ENCODE data around the gene CARMIL3. TPM values are rescaled to one million over a fixed set of nuclear protein-coding genes. Genes with fewer than 3 reads are reported as not detected.

CARMIL3 gene
- total RNA-seq, 1 experiment from 2014 or later: under 0.01 TPM

- DNase-seq (ENCODE audit: low read depth): no peak
Observed at GRCh38 chr14:24078146-24078545, 26.3 kb downstream of the CARMIL3 start.

GRCh38 chr14:24079491-24080141 is 27.8 kb downstream of the CARMIL3 start:
- DNase-seq (ENCODE audit: low read depth): no peak

- no peak for DNase-seq (ENCODE audit: low read depth)
Observed at GRCh38 chr14:24080142-24080530, 28.3 kb downstream of the CARMIL3 start.

DNA sequence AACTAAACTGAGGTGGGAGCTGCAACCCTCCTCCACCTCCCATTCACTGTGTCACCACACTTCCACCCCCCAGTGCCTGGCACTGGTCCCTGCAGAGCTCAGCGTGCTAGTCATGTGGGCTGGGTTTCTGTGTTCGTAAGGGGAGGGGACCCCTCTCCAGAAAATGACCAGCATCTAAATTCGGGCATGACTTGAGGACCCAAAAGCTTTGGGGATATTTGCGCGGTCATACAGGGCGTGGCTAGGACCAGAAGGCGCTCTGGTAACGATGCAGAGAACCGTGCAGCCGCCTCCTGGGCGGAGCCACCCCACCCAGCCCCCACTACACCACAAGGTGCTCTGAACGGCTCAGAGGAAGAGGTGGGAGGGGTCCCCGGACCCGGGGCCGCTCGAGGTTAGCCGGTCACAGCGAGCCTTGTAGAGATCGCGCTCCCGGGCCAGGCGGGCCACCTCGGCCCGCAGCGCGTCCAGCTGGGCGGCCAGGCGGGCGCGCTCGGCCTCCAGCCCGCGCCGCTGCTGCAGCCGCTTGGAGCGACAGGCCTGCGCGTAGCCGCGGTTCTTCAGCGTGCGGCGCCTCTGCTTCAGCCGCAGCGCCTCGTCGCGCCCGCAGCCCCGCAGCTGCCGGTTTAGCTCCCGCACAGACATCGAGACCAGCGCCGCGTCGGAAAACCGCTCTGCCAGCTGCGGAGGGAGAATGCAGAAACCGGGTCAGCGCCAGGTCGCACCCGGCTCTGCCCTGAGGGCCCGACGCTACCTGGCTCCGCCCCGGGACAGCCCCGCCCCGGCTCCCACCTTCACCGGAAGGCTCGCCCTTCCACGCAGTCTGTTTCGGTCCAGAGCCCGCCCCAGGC is 29.3 kb downstream of the CARMIL3 start:
- DNase-seq (ENCODE audit: low read depth): no peak

DNA sequence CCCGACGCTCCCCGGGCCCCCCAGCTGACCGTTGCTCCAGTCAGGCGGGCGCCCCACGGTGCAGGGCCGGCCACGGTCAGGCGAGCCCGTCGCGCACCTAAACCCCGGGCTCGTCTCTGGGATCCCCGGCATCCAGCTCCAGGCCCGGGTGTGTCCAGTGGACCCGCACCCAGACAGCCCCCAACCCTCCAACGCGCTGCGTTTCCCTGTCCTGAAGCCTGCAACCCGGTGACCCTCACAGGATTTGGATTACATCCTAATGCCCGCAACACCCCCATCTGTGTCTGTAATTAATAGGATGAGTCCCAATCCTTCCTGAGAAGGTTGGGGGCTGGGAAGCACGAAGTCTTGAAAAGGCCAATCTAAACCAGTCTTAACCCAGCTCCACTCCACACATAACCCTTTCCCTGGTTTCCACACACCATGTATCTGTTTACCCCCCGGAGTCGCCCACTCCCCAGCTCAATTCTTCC is 30.0 kb downstream of the CARMIL3 start:
- DNase-seq (ENCODE audit: low read depth): no peak

DNA sequence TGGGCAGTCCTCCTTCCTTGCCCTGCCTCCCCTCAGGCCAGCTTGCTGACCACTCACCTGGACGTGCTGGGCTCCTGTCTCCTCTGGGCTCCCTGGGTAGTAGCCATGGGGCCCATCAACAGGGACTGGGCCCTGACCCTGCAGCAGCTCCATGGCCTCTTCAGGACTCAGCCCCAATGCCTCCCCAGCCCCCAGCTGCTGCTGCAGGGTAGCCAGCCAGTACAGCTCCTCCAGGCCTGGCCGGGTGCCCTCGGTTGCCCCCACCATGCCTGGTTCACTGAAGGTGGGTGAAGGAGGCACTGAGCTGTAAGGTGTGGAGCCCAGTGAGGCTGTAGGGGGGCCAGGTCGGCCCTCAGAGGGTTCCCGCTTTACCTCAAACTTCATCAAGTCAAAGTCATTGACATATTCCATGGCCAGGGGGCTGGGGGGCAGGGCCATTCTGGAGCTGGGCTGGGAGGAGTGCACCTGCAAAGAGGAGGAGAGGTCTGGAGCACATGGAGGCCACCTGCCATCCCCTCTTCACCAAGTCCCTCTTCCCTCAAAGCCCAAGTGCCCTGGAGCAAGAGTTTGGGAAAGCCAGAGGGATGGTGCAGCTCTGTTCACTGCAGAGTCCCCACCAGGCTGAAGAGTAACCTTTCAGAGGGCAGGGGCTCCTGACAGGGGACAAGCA is 30.7 kb downstream of the CARMIL3 start:
- DNase-seq (ENCODE audit: low read depth): no peak

- no peak for DNase-seq (ENCODE audit: low read depth)
Observed at GRCh38 chr14:24083462-24083861, 31.7 kb downstream of the CARMIL3 start.

- DNase-seq (ENCODE audit: low read depth): no peak
Observed at GRCh38 chr14:24084440-24084839, 32.6 kb downstream of the CARMIL3 start.

GRCh38 chr14:24085215-24085614 is 33.4 kb downstream of the CARMIL3 start:
- no peak for DNase-seq (ENCODE audit: low read depth)

DNA sequence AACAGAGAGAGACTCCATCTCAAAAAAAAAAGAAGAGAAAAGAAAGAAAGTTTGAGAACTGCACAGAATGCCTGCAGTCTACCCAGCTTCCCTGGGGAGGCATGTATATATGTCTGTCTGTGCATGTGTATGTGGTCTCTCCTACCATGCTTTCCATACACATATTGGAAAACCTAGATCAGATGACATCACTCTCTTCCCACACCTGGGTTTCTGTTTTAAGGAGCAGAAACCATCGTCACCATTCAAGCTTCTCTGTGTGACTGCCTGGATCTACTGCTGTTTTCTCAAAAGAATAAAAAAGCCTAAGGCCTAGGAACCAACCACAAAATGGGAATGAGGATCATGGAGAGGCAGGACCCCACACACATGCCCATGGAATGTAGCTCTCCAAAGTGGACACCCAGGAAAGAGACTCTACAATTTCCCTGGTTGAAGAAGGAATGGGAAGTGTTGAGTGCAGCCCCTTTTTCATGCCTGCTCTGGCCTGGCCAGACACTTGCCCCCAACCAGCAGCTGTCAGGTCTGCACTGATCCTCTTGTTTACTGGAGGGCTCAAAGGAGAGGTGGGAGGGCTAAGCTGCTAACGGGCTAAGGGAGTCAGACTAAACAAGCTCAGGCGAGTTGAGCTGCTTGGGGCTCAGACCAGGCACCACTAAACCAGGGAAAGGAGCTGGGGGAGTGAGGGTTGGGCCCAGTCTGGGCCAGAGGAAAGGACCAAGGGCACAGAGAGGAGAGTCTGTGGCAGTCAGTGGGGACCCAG is 34.6 kb downstream of the CARMIL3 start:
- no peak for DNase-seq (ENCODE audit: low read depth)

DNA sequence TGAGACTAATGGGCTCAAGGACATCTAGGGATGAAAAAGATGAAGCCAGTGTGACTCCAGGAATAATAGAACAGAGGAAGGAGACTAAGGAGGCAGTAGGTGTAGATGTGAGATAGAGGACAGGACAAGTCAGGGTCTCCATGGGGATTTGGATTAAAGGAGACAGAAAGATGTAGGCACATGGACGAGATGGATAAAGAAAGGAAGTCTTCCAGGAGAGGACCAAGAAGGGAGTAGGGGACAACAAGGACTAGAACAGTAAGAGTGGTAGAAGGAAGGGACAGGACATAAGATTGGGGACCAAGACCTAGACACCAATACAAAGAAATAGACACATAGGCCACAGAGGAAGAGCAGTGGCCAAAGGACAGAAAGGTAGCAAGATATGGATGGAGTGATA is 35.2 kb downstream of the CARMIL3 start:
- DNase-seq (ENCODE audit: low read depth): no peak

DNA sequence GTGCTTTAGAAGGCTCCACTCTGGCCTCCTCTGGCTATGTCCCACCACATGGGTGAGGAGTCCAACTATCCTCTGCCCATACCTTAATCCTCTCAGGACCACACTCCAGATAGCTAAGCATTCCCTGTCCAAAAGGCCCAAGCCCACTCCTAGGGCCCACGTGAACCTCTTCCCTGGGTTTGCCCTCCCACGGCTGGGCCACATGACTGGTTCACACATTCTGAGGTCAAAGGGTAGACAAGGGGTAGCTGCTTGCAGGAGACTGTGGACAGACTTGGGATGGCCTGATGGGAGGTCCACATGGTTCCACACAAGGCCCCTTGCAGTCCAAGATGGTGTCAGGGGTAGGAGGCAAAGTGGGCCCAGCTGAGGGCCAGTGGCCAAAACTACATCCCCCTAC is 36.3 kb downstream of the CARMIL3 start:
- no peak for DNase-seq (ENCODE audit: low read depth)

DNA sequence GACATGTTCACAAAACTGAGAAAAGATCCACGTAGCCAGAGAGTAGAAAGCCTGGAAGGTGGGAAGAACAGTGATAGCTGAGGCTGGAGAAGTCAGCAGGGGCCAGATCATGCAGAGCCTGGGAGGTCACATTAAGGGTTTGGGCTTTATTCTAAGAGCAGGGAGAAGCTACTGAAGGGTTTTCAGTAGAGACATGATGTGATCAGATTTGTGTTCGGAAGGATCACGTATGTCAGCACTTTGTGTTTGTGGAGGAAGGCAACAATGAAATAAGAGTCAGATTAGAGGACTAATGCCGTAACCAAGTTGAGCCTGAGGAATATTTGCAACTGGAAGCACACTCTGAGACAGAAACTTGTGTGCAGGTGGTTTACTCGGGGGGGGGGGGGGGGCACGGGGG is 38.1 kb downstream of the CARMIL3 start:
- DNase-seq (ENCODE audit: low read depth): no peak

- no peak for DNase-seq (ENCODE audit: low read depth)
Observed at GRCh38 chr14:24092110-24092504, 40.3 kb downstream of the CARMIL3 start.

- no peak for DNase-seq (ENCODE audit: low read depth)
Observed at GRCh38 chr14:24092505-24093206, 40.8 kb downstream of the CARMIL3 start.

- DNase-seq (ENCODE audit: low read depth): no peak
Observed at GRCh38 chr14:24093207-24093900, 41.5 kb downstream of the CARMIL3 start.

GRCh38 chr14:24093901-24094840 is 42.4 kb downstream of the CARMIL3 start, which contains the start of gene PCK2:
TSS of gene PCK2 (plus strand) at chr14:24094311. CDS start at chr14:24094406, 95 bp downstream.
- DNase-seq (ENCODE audit: low read depth): peak; percentile 70

GRCh38 chr14:24094841-24095270 is 43.0 kb downstream of the CARMIL3 start:
- no peak for DNase-seq (ENCODE audit: low read depth)

All from LHCN-M2 (cell line).